Measurements from ENCODE around the gene EPN2.

DNA sequence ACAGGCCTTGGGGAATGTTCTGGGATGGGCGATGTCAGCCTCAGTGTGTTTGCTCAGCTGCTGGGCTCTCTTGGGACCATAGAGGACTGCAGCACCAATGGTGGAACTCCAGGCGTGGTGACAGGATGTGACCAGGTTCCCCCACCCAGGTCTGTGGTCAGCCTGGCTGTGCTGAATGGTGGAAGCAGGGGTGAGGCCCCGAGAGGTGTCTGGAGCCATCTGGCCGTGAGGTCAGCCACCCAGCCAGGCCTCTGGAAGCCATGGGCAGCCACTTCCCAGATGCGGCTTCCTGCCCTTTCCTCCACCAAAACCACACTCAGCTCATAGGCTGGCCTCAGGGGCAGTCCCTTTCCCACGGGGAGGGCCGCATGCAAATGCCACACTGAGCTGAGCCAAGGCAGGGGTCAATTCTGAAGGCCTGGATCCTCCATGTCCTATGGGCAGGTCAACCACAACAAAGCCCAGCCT lies 133.4 kb downstream of the EPN2 start:
- TF ChIP-seq GATA3 (IDR thresholded peaks at IDR 0.05; ENCODE audit: low read depth, low read length), result no peak
- no peak for TF ChIP-seq GATA2 (IDR thresholded peaks at IDR 0.05; ENCODE audit: low read depth, low read length)
